GM18519 (cell line): ENCODE data around the gene OR4D6.

Source experiments
- ATAC-seq: cut with Tn5 transposase; IDR thresholded peaks from one replicate; pipeline ENCODE4 v1.9.1; 2021; ENCODE audit warnings: mild to moderate bottlenecking, moderate library complexity; ENCODE audit not compliant: unreplicated experiment, low FRiP score

Gene OR4D6

GRCh38 chr11:59503276-59503675, 46.5 kb downstream of the OR4D6 start, which contains the start of gene OR4D11:
OR4D11 (plus strand) TSS chr11:59503576; CDS start chr11:59503576, 0 bp downstream.
- no peak for ATAC-seq
